Osteoblast (primary cell): Measurements from ENCODE around the gene CLCNKA. TPM values are rescaled to one million over a fixed set of nuclear protein-coding genes. Genes with fewer than 3 reads are reported as not detected.

Experiments used
- DNase-seq: peaks from one replicate; pipeline ENCODE4 v3.0.0; 2011; ENCODE audit warnings: low spot score, mixed read lengths; ENCODE audit not compliant: insufficient read length; ENCODE audit errors: missing footprints
- H2AFZ ChIP-seq: 2 replicates; pipeline ENCODE4 v1.6.0; 2011; ENCODE audit warnings: mild to moderate bottlenecking, low read length
- H3K27ac ChIP-seq: 2 replicates; pipeline ENCODE4 v1.5.1; 2011; ENCODE audit warnings: mild to moderate bottlenecking, low read depth, low read length, moderate library complexity
- H3K27me3 ChIP-seq: 2 replicates; pipeline ENCODE4 v1.6.0; 2012; ENCODE audit warnings: mild to moderate bottlenecking, control low read depth, inconsistent platforms, low read length, moderate library complexity; ENCODE audit not compliant: insufficient read depth
- H3K36me3 ChIP-seq: 2 replicates; pipeline ENCODE4 v1.5.1; 2011; ENCODE audit warnings: mild to moderate bottlenecking, low read length, control low read depth, moderate library complexity; ENCODE audit not compliant: insufficient read depth
- H3K4me1 ChIP-seq: 2 replicates; pipeline ENCODE4 v1.5.1; 2011; ENCODE audit warnings: mild to moderate bottlenecking, low read length, control low read depth, moderate library complexity; ENCODE audit not compliant: insufficient read depth
- H3K4me2 ChIP-seq: 2 replicates; pipeline ENCODE4 v1.6.0; 2011; ENCODE audit warnings: mild to moderate bottlenecking, low read length; ENCODE audit not compliant: insufficient read depth
- H3K4me3 ChIP-seq: fragments of 200-600 bp; sonication (generic); 3 replicates; pipeline ENCODE4 v1.5.1; 2012; ENCODE audit warnings: mild to moderate bottlenecking, low read length, inconsistent platforms; ENCODE audit not compliant: insufficient read depth
- H3K79me2 ChIP-seq: 2 replicates; pipeline ENCODE4 v1.6.0; 2012; ENCODE audit warnings: mild to moderate bottlenecking, low read length, control low read depth, inconsistent platforms; ENCODE audit not compliant: insufficient read depth
- H3K9me3 ChIP-seq: 2 replicates; pipeline ENCODE4 v1.5.1; 2011; ENCODE audit warnings: low read depth, low read length, control low read depth
- H4K20me1 ChIP-seq: 2 replicates; pipeline ENCODE4 v1.6.0; 2012; ENCODE audit warnings: mild to moderate bottlenecking, low read length, control low read depth; ENCODE audit not compliant: insufficient read depth
- CTCF ChIP-seq: IDR thresholded peaks from 2 replicates; pipeline ENCODE4 v1.5.1; 2011; ENCODE audit warnings: mild to moderate bottlenecking, low read depth, low read length, moderate library complexity; ENCODE audit errors: extremely low read depth
- total RNA-seq: library from RNA; depleted of rRNA; stranded (reverse); fragments of >200 nt; gene quantifications from 2 replicates; pipeline ENCODE4 v1.2.3, GENCODE V29; 2012

The CLCNKA gene
- total RNA-seq, result not detected in 2 replicates

- Histone ChIP-seq H3K27me3 (no peaks in the 10 kb centered on the region), H3K27ac (no peak within 1 kb of the TSS), H3K4me3 (no peak within 1 kb of the TSS), H4K20me1 (no peaks in the 10 kb centered on the region), H2AFZ (no peak within 1 kb of the TSS), H3K4me1 (peaks cover 41% of the 10 kb centered on the region), H3K36me3 (no peaks in the 10 kb centered on the region), H3K4me2 (no peak within 1 kb of the TSS), H3K9me3 (no peaks in the 10 kb centered on the region), H3K79me2 (peaks cover 9% of the 10 kb centered on the region)
- TF ChIP-seq CTCF, result no peak
- DNase-seq, result peak; percentile 66
Observed at GRCh38 chr1:16021681-16022080, at the start of gene CLCNKA. Gene CLCNKA, plus strand, starts transcription at chr1:16022036. Its CDS starts 584 bp downstream, at chr1:16022620.

GRCh38 chr1:15972409-15972808 lies 49.4 kb upstream of the CLCNKA start:
- Histone ChIP-seq H2AFZ (no peak overlapping the region), H3K4me3 (no peak overlapping the region), H3K27me3 (no peaks in the 10 kb centered on the region), H3K4me2 (no peak overlapping the region), H3K27ac (no peak overlapping the region), H4K20me1 (peaks cover 32% of the 10 kb centered on the region), H3K36me3 (peaks cover 37% of the 10 kb centered on the region), H3K9me3 (no peaks in the 10 kb centered on the region), H3K4me1 (peaks cover 12% of the 10 kb centered on the region), H3K79me2 (peaks cover 79% of the 10 kb centered on the region)
- TF ChIP-seq CTCF, result no peak
- DNase-seq, result peak; percentile 31

GRCh38 chr1:15973772-15974171 lies 48.1 kb upstream of the CLCNKA start:
- DNase-seq, result no peak
- Histone ChIP-seq H3K4me1 (peaks cover 12% of the 10 kb centered on the region), H3K4me3 (no peak overlapping the region), H3K79me2 (peaks cover 65% of the 10 kb centered on the region), H3K4me2 (no peak overlapping the region), H3K36me3 (peaks cover 32% of the 10 kb centered on the region), H3K27ac (no peak overlapping the region), H4K20me1 (peaks cover 27% of the 10 kb centered on the region), H3K9me3 (no peaks in the 10 kb centered on the region), H3K27me3 (no peaks in the 10 kb centered on the region), H2AFZ (no peak overlapping the region)
- TF ChIP-seq CTCF, result no peak

- peaks cover 55% of the 10 kb centered on the region for H3K79me2 ChIP-seq
- no peak overlapping the region for H2AFZ ChIP-seq
- H3K4me1 ChIP-seq, result peaks cover 12% of the 10 kb centered on the region
- peaks cover 23% of the 10 kb centered on the region for H3K36me3 ChIP-seq
- peak overlapping the region; percentile 91 for H3K4me2 ChIP-seq
- no peaks in the 10 kb centered on the region for H3K9me3 ChIP-seq
- peak overlapping the region; percentile 69 for H3K27ac ChIP-seq
- no peaks in the 10 kb centered on the region for H3K27me3 ChIP-seq
- peak; percentile 47 for DNase-seq
- no peak for TF ChIP-seq CTCF
- H3K4me3 ChIP-seq, result peak overlapping the region; percentile 92
- peaks cover 22% of the 10 kb centered on the region for H4K20me1 ChIP-seq
Observed at GRCh38 chr1:15974855-15975254, 47.0 kb upstream of the CLCNKA start.
